Astrocyte (in vitro differentiated cells and primary cell): Measurements from ENCODE around the gene CELF2. TPM values are rescaled to one million over a fixed set of nuclear protein-coding genes. Genes with fewer than 3 reads are reported as not detected.

Experiments used
- DNase-seq: peaks from one replicate; pipeline ENCODE4 v3.0.0-alpha.2; 2010; ENCODE audit warnings: low read depth
- FAIRE-seq: peaks from 2 replicates; lab custom pipeline; 2011; peaks lifted over from hg19 to GRCh38; lab: Jason Lieb, UNC
- H2AFZ ChIP-seq: 2 replicates; pipeline ENCODE4 v1.6.0; 2012; ENCODE audit warnings: low read depth, low read length, inconsistent platforms
- H3K27ac ChIP-seq: 2 replicates; pipeline ENCODE4 v1.5.1; 2011; ENCODE audit warnings: low read depth, low read length, inconsistent platforms
- H3K27me3 ChIP-seq: 2 replicates; pipeline ENCODE4 v1.6.0; 2011; ENCODE audit warnings: low read length, inconsistent platforms; ENCODE audit not compliant: insufficient read depth
- H3K36me3 ChIP-seq: 2 replicates; pipeline ENCODE4 v1.5.1; 2011; ENCODE audit warnings: low read length, inconsistent platforms; ENCODE audit not compliant: insufficient read depth
- H3K4me1 ChIP-seq: 2 replicates; pipeline ENCODE4 v1.5.1; 2011; ENCODE audit warnings: low read length, inconsistent platforms; ENCODE audit not compliant: insufficient read depth
- H3K4me2 ChIP-seq: 2 replicates; pipeline ENCODE4 v1.6.0; 2012; ENCODE audit warnings: low read length, inconsistent platforms
- H3K4me3 ChIP-seq: 2 replicates; pipeline ENCODE4 v1.5.1; 2011; ENCODE audit warnings: low read depth, mild to moderate bottlenecking, low read length, inconsistent platforms; ENCODE audit not compliant: insufficient read depth
- H3K79me2 ChIP-seq: 2 replicates; pipeline ENCODE4 v1.6.0; 2012; ENCODE audit warnings: mild to moderate bottlenecking, low read length, inconsistent platforms; ENCODE audit not compliant: insufficient read depth
- H3K9ac ChIP-seq: 2 replicates; pipeline ENCODE4 v1.6.0; 2012; ENCODE audit warnings: mild to moderate bottlenecking, low read length, inconsistent platforms
- H3K9me3 ChIP-seq: 2 replicates; pipeline ENCODE4 v1.5.1; 2012; ENCODE audit warnings: low read depth, mild to moderate bottlenecking, low read length, inconsistent platforms; ENCODE audit not compliant: insufficient read depth
- H4K20me1 ChIP-seq: 2 replicates; pipeline ENCODE4 v1.6.0; 2012; ENCODE audit warnings: low read length, inconsistent platforms; ENCODE audit not compliant: insufficient read depth
- H3K27ac Mint-ChIP-seq: one replicate; pipeline ENCODE4 v1.8.0; 2021; ENCODE audit warnings: mild to moderate bottlenecking, mixed read lengths; ENCODE audit not compliant: unreplicated experiment
- H3K27me3 Mint-ChIP-seq: one replicate; pipeline ENCODE4 v1.8.0; 2021; ENCODE audit warnings: low read depth, mixed read lengths; ENCODE audit not compliant: unreplicated experiment
- H3K36me3 Mint-ChIP-seq: one replicate; pipeline ENCODE4 v1.8.0; 2021; ENCODE audit warnings: low read depth, mixed read lengths; ENCODE audit not compliant: unreplicated experiment
- H3K4me1 Mint-ChIP-seq: one replicate; pipeline ENCODE4 v1.8.0; 2021; ENCODE audit warnings: low read depth, mixed read lengths; ENCODE audit not compliant: unreplicated experiment
- H3K4me3 Mint-ChIP-seq: one replicate; pipeline ENCODE4 v1.8.0; 2021; ENCODE audit warnings: mild to moderate bottlenecking, moderate library complexity, mixed read lengths; ENCODE audit not compliant: unreplicated experiment
- H3K9me3 Mint-ChIP-seq: one replicate; pipeline ENCODE4 v1.8.0; 2021; ENCODE audit warnings: mild to moderate bottlenecking, mixed read lengths; ENCODE audit not compliant: unreplicated experiment
- EZH2 ChIP-seq: IDR thresholded peaks from 2 replicates; pipeline ENCODE4 v1.6.1; 2012; ENCODE audit warnings: mild to moderate bottlenecking, low read length, inconsistent platforms; ENCODE audit not compliant: insufficient read depth
- total RNA-seq: library from RNA; stranded (reverse); gene quantifications from 2 replicates; pipeline ENCODE4 v1.2.1, GENCODE V29; 2021
- TF ChIP-seq, protein P1 (sequence below): IDR thresholded peaks from 2 replicates; pipeline ENCODE4 v1.5.1; 2011; ENCODE audit warnings: low read depth, mild to moderate bottlenecking, inconsistent platforms, low read length, moderate library complexity; ENCODE audit not compliant: insufficient read depth

The CELF2 gene
- total RNA-seq, 1 donor from 2014 or later: 76.1 TPM

DNA sequence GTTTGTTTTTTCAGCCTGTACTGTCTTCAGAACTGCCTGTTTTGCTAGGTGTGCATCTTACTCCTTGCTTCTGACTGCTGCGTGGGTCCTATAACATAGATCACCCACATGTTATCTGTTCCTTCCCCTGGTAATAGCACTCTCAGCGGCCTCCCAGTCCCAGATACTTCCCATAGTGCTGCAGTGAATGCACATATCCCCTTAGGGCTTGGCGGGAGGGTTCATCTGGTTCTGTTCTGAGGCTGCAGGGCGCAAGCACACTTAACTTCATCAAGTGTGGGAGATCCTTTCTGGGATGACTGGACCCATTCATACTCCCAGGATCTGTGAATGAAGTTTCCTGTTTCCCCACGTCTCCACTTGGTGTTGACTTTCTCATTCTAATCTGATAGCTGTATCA is 90.7 kb downstream of the CELF2 start:
- no peaks in the 10 kb centered on the region for H3K79me2 ChIP-seq
- TF ChIP-seq, protein P1, sequence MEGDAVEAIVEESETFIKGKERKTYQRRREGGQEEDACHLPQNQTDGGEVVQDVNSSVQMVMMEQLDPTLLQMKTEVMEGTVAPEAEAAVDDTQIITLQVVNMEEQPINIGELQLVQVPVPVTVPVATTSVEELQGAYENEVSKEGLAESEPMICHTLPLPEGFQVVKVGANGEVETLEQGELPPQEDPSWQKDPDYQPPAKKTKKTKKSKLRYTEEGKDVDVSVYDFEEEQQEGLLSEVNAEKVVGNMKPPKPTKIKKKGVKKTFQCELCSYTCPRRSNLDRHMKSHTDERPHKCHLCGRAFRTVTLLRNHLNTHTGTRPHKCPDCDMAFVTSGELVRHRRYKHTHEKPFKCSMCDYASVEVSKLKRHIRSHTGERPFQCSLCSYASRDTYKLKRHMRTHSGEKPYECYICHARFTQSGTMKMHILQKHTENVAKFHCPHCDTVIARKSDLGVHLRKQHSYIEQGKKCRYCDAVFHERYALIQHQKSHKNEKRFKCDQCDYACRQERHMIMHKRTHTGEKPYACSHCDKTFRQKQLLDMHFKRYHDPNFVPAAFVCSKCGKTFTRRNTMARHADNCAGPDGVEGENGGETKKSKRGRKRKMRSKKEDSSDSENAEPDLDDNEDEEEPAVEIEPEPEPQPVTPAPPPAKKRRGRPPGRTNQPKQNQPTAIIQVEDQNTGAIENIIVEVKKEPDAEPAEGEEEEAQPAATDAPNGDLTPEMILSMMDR: no peak
- no peak for TF ChIP-seq EZH2
- no peak overlapping the region for H3K4me2 ChIP-seq
- FAIRE-seq (no peak), DNase-seq (no peak)
- Mint-ChIP-seq H3K4me1 (peaks cover 7% of the 10 kb centered on the region), H3K27me3 (no peaks in the 10 kb centered on the region), H3K9me3 (peaks cover 3% of the 10 kb centered on the region), H3K36me3 (peaks cover 9% of the 10 kb centered on the region), H3K4me3 (no peak overlapping the region), H3K27ac (no peak overlapping the region)
- H3K4me3 ChIP-seq: no peak overlapping the region
- no peaks in the 10 kb centered on the region for H3K4me1 ChIP-seq
- no peaks in the 10 kb centered on the region for H3K27me3 ChIP-seq
- no peak overlapping the region for H3K27ac ChIP-seq
- H2AFZ ChIP-seq: no peak overlapping the region
- H4K20me1 ChIP-seq: no peaks in the 10 kb centered on the region
- no peak overlapping the region for H3K9ac ChIP-seq
- no peaks in the 10 kb centered on the region for H3K36me3 ChIP-seq
- no peaks in the 10 kb centered on the region for H3K9me3 ChIP-seq

DNA sequence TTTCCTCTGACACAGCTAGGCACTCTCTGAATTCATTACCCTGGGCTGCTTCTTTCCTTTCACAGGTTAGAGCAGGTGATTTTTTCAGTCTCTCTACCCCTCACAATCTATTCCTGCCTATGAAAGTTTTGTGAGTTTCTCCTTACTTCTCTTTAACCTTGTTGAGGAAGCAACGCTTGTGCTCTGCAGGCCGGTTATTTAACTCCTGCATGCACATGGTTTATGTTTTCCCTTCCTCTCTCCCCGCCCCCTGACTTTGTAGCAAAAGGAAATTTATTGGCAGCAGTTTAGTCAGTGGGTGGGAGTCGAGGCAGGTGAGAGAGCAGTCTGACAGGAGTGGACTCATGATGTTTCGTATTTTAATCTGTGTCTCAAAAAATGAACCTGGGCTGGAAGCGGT is 91.9 kb downstream of the CELF2 start:
- Histone ChIP-seq H3K4me1 (no peaks in the 10 kb centered on the region), H4K20me1 (no peaks in the 10 kb centered on the region), H3K27ac (no peak overlapping the region), H2AFZ (no peak overlapping the region), H3K27me3 (no peaks in the 10 kb centered on the region), H3K9me3 (no peaks in the 10 kb centered on the region), H3K79me2 (no peaks in the 10 kb centered on the region), H3K9ac (no peak overlapping the region), H3K4me2 (no peak overlapping the region), H3K36me3 (no peaks in the 10 kb centered on the region), H3K4me3 (no peak overlapping the region)
- DNase-seq (no peak), FAIRE-seq (no peak)
- no peak for TF ChIP-seq EZH2
- TF ChIP-seq, protein P1: no peak
- Mint-ChIP-seq H3K27ac (no peak overlapping the region), H3K4me3 (no peak overlapping the region), H3K36me3 (peaks cover 9% of the 10 kb centered on the region), H3K27me3 (no peaks in the 10 kb centered on the region), H3K9me3 (peaks cover 3% of the 10 kb centered on the region), H3K4me1 (peaks cover 8% of the 10 kb centered on the region)

DNA sequence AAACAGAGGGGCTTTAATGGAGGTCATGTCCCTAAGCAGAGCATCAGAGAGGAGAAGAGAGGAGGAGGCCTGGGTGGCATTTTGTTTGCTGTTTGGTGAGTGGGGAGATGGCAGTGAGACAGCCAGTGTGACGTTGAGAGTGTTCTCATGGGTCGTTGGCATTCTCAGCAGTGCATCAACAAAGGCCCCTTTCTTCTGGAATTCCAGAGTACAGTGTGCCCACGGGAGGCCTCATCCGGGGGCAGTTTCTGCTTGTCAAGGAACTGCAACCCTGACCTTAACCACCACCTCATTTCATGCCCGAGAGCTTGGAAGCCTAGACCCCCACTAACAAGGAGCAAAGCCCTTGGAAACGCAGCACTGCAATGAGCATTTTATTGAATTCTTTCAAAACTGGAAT is 92.9 kb downstream of the CELF2 start:
- FAIRE-seq (no peak), DNase-seq (no peak)
- Histone ChIP-seq H3K27me3 (no peaks in the 10 kb centered on the region), H3K27ac (no peak overlapping the region), H3K4me1 (no peaks in the 10 kb centered on the region), H3K36me3 (no peaks in the 10 kb centered on the region), H2AFZ (no peak overlapping the region), H3K4me3 (no peak overlapping the region), H3K9me3 (no peaks in the 10 kb centered on the region), H4K20me1 (no peaks in the 10 kb centered on the region), H3K9ac (no peak overlapping the region), H3K79me2 (no peaks in the 10 kb centered on the region), H3K4me2 (no peak overlapping the region)
- Mint-ChIP-seq H3K27me3 (no peaks in the 10 kb centered on the region), H3K27ac (no peak overlapping the region), H3K36me3 (peaks cover 7% of the 10 kb centered on the region), H3K9me3 (peaks cover 3% of the 10 kb centered on the region), H3K4me1 (peaks cover 17% of the 10 kb centered on the region), H3K4me3 (no peak overlapping the region)
- TF ChIP-seq, protein P1: no peak
- no peak for TF ChIP-seq EZH2
